ENCODE measurements around the gene EGLN1.

The EGLN1 gene

DNA sequence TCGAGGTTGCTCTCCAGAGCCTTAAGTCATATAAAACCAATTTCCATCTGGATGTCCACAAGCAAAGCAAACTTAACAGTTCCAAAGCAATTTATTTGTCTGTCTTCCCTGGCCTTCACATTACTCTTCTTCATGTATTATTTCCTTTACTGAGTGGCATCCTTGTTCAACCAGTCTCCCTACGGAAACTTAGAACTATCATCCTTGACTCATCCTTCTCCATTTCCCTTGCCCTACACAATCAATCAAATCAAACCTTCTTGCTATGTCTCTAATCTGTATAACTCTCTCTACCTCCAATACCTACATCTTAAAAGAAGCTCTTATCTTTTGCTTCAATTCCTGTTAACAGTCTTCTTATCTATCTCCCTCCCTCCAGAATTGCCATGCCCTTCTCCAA, 25.4 kb downstream of the EGLN1 start:
- H3K4me3 ChIP-seq (ENCODE audit: low read depth, low read length), result no peak overlapping the region
- DNase-seq (ENCODE audit: low read depth, low spot score), result no peak
- in situ Hi-C loops (cut with HindIII; ENCODE audit: low sequenced_read_pairs), result no loop called here
- TF ChIP-seq, protein P1, sequence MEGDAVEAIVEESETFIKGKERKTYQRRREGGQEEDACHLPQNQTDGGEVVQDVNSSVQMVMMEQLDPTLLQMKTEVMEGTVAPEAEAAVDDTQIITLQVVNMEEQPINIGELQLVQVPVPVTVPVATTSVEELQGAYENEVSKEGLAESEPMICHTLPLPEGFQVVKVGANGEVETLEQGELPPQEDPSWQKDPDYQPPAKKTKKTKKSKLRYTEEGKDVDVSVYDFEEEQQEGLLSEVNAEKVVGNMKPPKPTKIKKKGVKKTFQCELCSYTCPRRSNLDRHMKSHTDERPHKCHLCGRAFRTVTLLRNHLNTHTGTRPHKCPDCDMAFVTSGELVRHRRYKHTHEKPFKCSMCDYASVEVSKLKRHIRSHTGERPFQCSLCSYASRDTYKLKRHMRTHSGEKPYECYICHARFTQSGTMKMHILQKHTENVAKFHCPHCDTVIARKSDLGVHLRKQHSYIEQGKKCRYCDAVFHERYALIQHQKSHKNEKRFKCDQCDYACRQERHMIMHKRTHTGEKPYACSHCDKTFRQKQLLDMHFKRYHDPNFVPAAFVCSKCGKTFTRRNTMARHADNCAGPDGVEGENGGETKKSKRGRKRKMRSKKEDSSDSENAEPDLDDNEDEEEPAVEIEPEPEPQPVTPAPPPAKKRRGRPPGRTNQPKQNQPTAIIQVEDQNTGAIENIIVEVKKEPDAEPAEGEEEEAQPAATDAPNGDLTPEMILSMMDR (IDR thresholded peaks at IDR 0.05; ENCODE audit: low read depth, low read length), result no peak

GRCh38 chr1:231395998-231396390, 26.1 kb downstream of the EGLN1 start:
- DNase-seq (ENCODE audit: low read depth, low spot score), result no peak
- in situ Hi-C loops (cut with HindIII; ENCODE audit: low sequenced_read_pairs), result no loop called here
- TF ChIP-seq, protein P1 (IDR thresholded peaks at IDR 0.05; ENCODE audit: low read depth, low read length), result no peak
- H3K4me3 ChIP-seq (ENCODE audit: low read depth, low read length), result no peak overlapping the region

DNA sequence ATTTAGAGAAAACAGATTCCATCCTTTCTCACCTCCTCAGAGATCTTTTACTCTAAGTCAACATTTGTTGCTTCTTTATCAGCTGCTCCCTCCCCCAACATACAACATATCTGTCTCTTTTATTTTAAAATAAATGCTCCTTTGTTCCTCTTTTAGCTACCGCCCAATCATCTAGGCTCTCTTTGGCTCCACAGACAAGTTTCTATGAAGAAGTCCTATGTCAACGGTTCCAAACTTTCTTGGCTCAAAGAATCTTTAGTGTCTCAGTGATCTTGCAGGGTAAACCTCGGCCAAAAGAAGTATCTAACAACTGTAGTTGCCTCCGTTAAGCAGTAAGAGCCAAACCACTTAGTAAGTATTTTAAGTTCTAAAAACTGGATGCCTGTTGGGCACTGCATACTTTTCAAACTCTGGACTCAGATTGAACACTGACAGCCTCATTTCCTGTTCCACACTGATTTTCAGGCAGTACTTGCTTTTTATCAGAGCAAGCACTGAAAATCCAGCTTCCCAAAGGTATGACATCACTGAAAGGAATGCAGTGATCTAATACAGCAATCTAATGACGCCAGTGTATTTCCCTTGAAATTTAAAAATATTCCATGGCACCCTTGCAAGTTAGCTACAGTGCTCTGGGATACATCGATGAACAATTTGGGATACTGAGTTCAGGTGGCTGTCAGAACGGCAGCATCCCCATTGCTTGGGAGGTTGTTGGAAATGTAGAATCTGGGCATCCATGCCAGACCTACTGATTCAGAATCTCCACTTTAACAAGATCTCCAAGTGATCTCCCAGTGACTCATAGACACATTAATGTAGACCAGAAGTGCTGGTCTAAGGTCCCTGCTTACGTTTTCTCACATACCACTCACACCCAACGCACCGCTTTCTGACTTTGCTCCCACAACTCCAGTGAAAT, 26.8 kb downstream of the EGLN1 start:
- H3K4me3 ChIP-seq (ENCODE audit: low read depth, low read length), result peak overlapping the region; percentile 6
- in situ Hi-C loops (cut with HindIII; ENCODE audit: low sequenced_read_pairs), result no loop called here
- DNase-seq (ENCODE audit: low read depth, low spot score), result peak; percentile 97
- TF ChIP-seq, protein P1 (IDR thresholded peaks at IDR 0.05; ENCODE audit: low read depth, low read length), result no peak

GRCh38 chr1:231393668-231394067, 28.4 kb downstream of the EGLN1 start:
- TF ChIP-seq, protein P1 (IDR thresholded peaks at IDR 0.05; ENCODE audit: low read depth, low read length), result no peak
- no peak overlapping the region for H3K4me3 ChIP-seq (ENCODE audit: low read depth, low read length)
- in situ Hi-C loops (cut with HindIII; ENCODE audit: low sequenced_read_pairs), result no loop called here
- DNase-seq (ENCODE audit: low read depth, low spot score), result no peak

DNA sequence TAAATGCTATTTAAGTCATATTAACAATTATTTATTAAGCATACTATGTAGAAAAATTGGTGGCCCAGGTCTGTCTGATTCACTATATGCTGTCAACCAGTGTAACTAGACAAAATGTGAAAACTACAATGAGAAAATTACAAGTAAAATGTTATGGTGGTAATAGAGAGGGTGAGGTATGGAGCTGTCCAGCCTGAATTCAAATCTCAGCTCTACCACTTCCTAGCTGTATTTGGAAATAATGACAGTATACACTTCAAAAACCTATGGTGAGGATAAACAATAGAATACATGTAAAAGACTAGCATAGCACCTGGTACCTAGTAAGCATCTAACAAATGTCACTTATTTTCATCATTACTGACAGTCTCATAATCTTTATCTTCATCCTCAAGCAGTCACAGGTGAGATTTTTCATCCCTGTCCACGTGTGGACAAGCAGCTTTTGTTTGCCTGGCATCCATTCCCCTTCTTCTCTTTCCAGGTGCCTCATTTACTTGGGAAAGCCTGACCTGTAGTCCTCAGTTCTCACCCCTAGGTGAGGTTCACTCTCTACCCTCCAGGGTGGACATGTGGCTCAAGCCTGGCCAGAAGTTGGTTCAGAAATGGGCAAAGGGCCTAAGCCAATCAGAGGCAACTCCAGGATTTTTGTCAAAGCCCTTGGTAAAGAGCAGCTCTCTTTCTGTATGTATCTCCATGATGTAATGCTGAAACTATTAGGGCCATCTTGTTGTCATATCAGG, 29.5 kb downstream of the EGLN1 start:
- DNase-seq (ENCODE audit: low read depth, low spot score), result no peak
- no peak overlapping the region for H3K4me3 ChIP-seq (ENCODE audit: low read depth, low read length)
- in situ Hi-C loops (cut with HindIII; ENCODE audit: low sequenced_read_pairs), result no loop called here
- TF ChIP-seq, protein P1 (IDR thresholded peaks at IDR 0.05; ENCODE audit: low read depth, low read length), result no peak

- H3K4me3 ChIP-seq (ENCODE audit: low read depth, low read length), result no peak overlapping the region
- peak; percentile 48 for DNase-seq (ENCODE audit: low read depth, low spot score)
- TF ChIP-seq, protein P1 (IDR thresholded peaks at IDR 0.05; ENCODE audit: low read depth, low read length), result no peak
- in situ Hi-C loops (cut with HindIII; ENCODE audit: low sequenced_read_pairs), result no loop called here
These were observed 32.0 kb downstream of the EGLN1 start for GRCh38 chr1:231390071-231390470.
